K562 (cell line): ENCODE measurements around the gene BHLHE40. TPM values are rescaled to one million over a fixed set of nuclear protein-coding genes. Genes with fewer than 3 reads are reported as not detected.
A peak's percentile ranks its signal among the peaks of the same experiment; 100 is the strongest.

Experiments
- ARNT ChIP-seq, 2 experiments: fragments of 450-650 bp; IDR thresholded peaks; 2 replicates each; pipeline ENCODE4 v1.6.1; 2016; ENCODE audit warnings: mild to moderate bottlenecking in 1 of 2
- BCL6 ChIP-seq: fragments of 250-450 bp; sonication (Bioruptor Pico); IDR thresholded peaks from 2 replicates; pipeline ENCODE4 v1.4.0; 2020
- BHLHE40 ChIP-seq: IDR thresholded peaks from 2 replicates; pipeline ENCODE4 v1.6.1; 2011; ENCODE audit warnings: low read length, improper control_type of control experiment
- CBX3 ChIP-seq, 2 experiments: IDR thresholded peaks; 1 replicate in 1 of 2; 2 replicates in 1 of 2; pipeline ENCODE4 v1.6.1; 2012; ENCODE audit warnings: inconsistent platforms in 2 of 2, low read length in 2 of 2, borderline replicate concordance in 1 of 2, control low read depth in 1 of 2
- CCNT2 ChIP-seq: IDR thresholded peaks from 2 replicates; pipeline ENCODE4 v1.6.1; 2011; ENCODE audit warnings: borderline replicate concordance, low read depth, mild to moderate bottlenecking, moderate library complexity, mixed read lengths, low read length; ENCODE audit not compliant: insufficient read length; ENCODE audit errors: extremely low read depth
- IRF2 ChIP-seq: sonication (generic); formaldehyde crosslinking; IDR thresholded peaks from 2 replicates; pipeline ENCODE4 v1.8.1; 2022; ENCODE audit warnings: mild to moderate bottlenecking, missing genetic modification reagents
- KDM5B ChIP-seq: fragments of 200-600 bp; sonication (generic); IDR thresholded peaks from 2 replicates; pipeline ENCODE4 v1.6.1; 2012; ENCODE audit warnings: low read depth, mild to moderate bottlenecking, moderate library complexity, low read length, control low read depth, inconsistent platforms; ENCODE audit not compliant: insufficient replicate concordance
- MYNN ChIP-seq, 2 experiments: sonication (generic); formaldehyde crosslinking in 1 of 2; IDR thresholded peaks; 2 replicates each; pipeline versions ENCODE4 v1.5.0 to v1.6.1; 2016 to 2020; ENCODE audit warnings: antibody characterized with exemption in 1 of 2, missing genetic modification reagents in 1 of 2
- RBM39 ChIP-seq: fragments of 200-400 bp; formaldehyde crosslinking; optimal IDR thresholded peaks from 2 replicates; pipeline ENCODE3; 2018; ENCODE audit warnings: low read depth, low read length
- RFX7 ChIP-seq: fragments of 250-450 bp; sonication (Bioruptor Pico); IDR thresholded peaks from 2 replicates; pipeline ENCODE4 v1.5.1; 2021; ENCODE audit warnings: mild to moderate bottlenecking
- RNF2 ChIP-seq: sonication (generic); IDR thresholded peaks from 2 replicates; pipeline ENCODE4 v1.6.1; 2016
- SMAD2 ChIP-seq: fragments of 150-350 bp; IDR thresholded peaks from 2 replicates; pipeline ENCODE4 v1.6.1; 2014; ENCODE audit warnings: low read depth, mild to moderate bottlenecking, low read length
- SRSF3 ChIP-seq: fragments of 200-400 bp; formaldehyde crosslinking; IDR thresholded peaks from 2 replicates; pipeline ENCODE4 v1.6.1; 2016; ENCODE audit warnings: mild to moderate bottlenecking, low read length, moderate library complexity; ENCODE audit not compliant: insufficient read depth
- ZNF263 ChIP-seq: sonication (generic); formaldehyde crosslinking; IDR thresholded peaks from 2 replicates; pipeline ENCODE4 v1.8.0; 2022; ENCODE audit warnings: mild to moderate bottlenecking, missing genetic modification reagents, borderline replicate concordance
- ZNF316 ChIP-seq: fragments of 450-650 bp; IDR thresholded peaks from 2 replicates; pipeline ENCODE4 v1.6.1; 2016
- ZNF407 ChIP-seq: fragments of 450-650 bp; IDR thresholded peaks from 2 replicates; pipeline ENCODE4 v1.6.1; 2016; ENCODE audit warnings: low read depth
- ZNF655 ChIP-seq: fragments of 250-450 bp; sonication (Bioruptor Pico); IDR thresholded peaks from 2 replicates; pipeline ENCODE4 v1.5.0; 2021
- ZNF76 ChIP-seq: fragments of 250-450 bp; sonication (Bioruptor Pico); IDR thresholded peaks from 2 replicates; pipeline ENCODE4 v1.4.0; 2020; ENCODE audit warnings: mild to moderate bottlenecking, moderate library complexity, borderline replicate concordance
- polyA plus RNA-seq, 8 experiments: library from polyadenylated mRNA; depleted of rRNA in 4 of 8; stranded (reverse) in 5 of 8; unstranded in 3 of 8; fragments of >200 nt; fragmentation: Nextera tagmentation in 2 of 8; fragmentation: Illumina TruSeq in 1 of 8; extraction: Ambion mirVana in 2 of 8; extraction: Trizol in 1 of 8; gene quantifications; 2 replicates each; pipeline versions ENCODE4 v1.2.1 to v1.2.3, GENCODE V29; 2011 to 2014; ENCODE audit warnings: inconsistent platforms in 1 of 8, missing spikeins in 1 of 8
- total RNA-seq, 7 experiments: library from RNA; depleted of rRNA in 6 of 7; stranded (reverse); fragments of >200 nt in 6 of 7; fragmentation: Illumina TruSeq in 2 of 7; extraction: Trizol in 2 of 7; gene quantifications; 2 replicates each; pipeline versions ENCODE4 v1.2.1 to v1.2.3, GENCODE V29; 2011 to 2021; ENCODE audit warnings: low replicate concordance in 1 of 7

The BHLHE40 gene
- total and polyA plus RNA-seq, 9 of the 15 experiments (the other 6 are each of a cell fraction or from before 2014, with no cell fraction given), result 12.0 to 83.9 (median 31.4) TPM

GRCh38 chr3:4978204-4978965 is 852 bp upstream of the BHLHE40 start (continued):
- TF ChIP-seq ZNF655 (no peak), CBX3 (IDR thresholded peaks at IDR 0.05; ENCODE audit: borderline replicate concordance in 1 of 2, low read length in 2 of 2) (peak in 1 of 2 experiments; percentile 92; a peak in 1 of 3 replicates), SMAD2 (no peak), ZNF76 (CRISPR knock-in tag) (peak; percentile 90), RNF2 (no peak), SRSF3 (peak; percentile 90; the same call in 1 of the 2 replicates), CCNT2 (peak; percentile 99), ZNF263 (CRISPR knock-in tag) (peak; percentile 88), MYNN (IDR thresholded peaks at IDR 0.05) (peak; percentile 8; the same call in 1 of the 2 replicates), MYNN (CRISPR knock-in tag; IDR thresholded peaks at IDR 0.05) (no peak), BCL6 (CRISPR knock-in tag) (no peak), ARNT (IDR thresholded peaks at IDR 0.05) (no peak), ZNF407 (no peak), KDM5B (peak; percentile 75), IRF2 (no peak), RFX7 (CRISPR knock-in tag) (no peak), BHLHE40 (peak; percentile 89), RBM39 (no peak), ZNF316 (0 out of 2 replicates have a peak, but pooled peaks have one; percentile 1)
